HG03520 (cell line): ENCODE results near the gene SYCP1.
"Not testable (repeated sequence)": the region's sequence is repeated elsewhere in the genome, so short reads cannot be mapped to it uniquely, and the experiment has no call there.

Experiments used
- ATAC-seq: cut with Tn5 transposase; IDR thresholded peaks from one replicate; pipeline ENCODE4 v1.9.1; 2021; ENCODE audit warnings: mild to moderate bottlenecking, moderate library complexity; ENCODE audit not compliant: unreplicated experiment

Gene SYCP1

GRCh38 chr1:114956570-114956969, 101.9 kb downstream of the SYCP1 start:
- ATAC-seq: no peak

GRCh38 chr1:114959423-114959822, 104.8 kb downstream of the SYCP1 start:
- no peak for ATAC-seq

GRCh38 chr1:114976891-114977290, 122.2 kb downstream of the SYCP1 start:
- no peak for ATAC-seq

GRCh38 chr1:114979278-114979891, 124.7 kb downstream of the SYCP1 start:
- ATAC-seq: no peak

- no peak for ATAC-seq
Observed at GRCh38 chr1:114982251-114982650, 127.6 kb downstream of the SYCP1 start.

- no peak for ATAC-seq
Observed at GRCh38 chr1:114986286-114986685, 131.6 kb downstream of the SYCP1 start.

- no peak for ATAC-seq
Observed at GRCh38 chr1:114988095-114988494, 133.4 kb downstream of the SYCP1 start.

- no peak for ATAC-seq
Observed at GRCh38 chr1:114997510-114998289, 143.0 kb downstream of the SYCP1 start.

- no peak for ATAC-seq
Observed at GRCh38 chr1:115006191-115006590, 151.5 kb downstream of the SYCP1 start.

- ATAC-seq: no peak
Observed at GRCh38 chr1:115012006-115012405, 157.3 kb downstream of the SYCP1 start.

GRCh38 chr1:115012434-115012833, 157.8 kb downstream of the SYCP1 start:
- no peak for ATAC-seq

GRCh38 chr1:115013792-115014191, 159.1 kb downstream of the SYCP1 start:
- ATAC-seq: no peak

GRCh38 chr1:115019549-115019948, 164.9 kb downstream of the SYCP1 start:
- ATAC-seq: not testable (repeated sequence)

- ATAC-seq: no peak
Observed at GRCh38 chr1:115021145-115021544, 166.5 kb downstream of the SYCP1 start.

- ATAC-seq: no peak
Observed at GRCh38 chr1:115023593-115023992, 168.9 kb downstream of the SYCP1 start.

- no peak for ATAC-seq
Observed at GRCh38 chr1:115029526-115029925, 174.9 kb downstream of the SYCP1 start, which contains the start of gene TSHB. TSHB (plus strand) TSS chr1:115029826; CDS start chr1:115033363, 3,537 bp downstream.

- ATAC-seq: no peak
Observed at GRCh38 chr1:115031595-115031994, 176.9 kb downstream of the SYCP1 start.

- ATAC-seq: no peak
Observed at GRCh38 chr1:115035652-115036051, 181.0 kb downstream of the SYCP1 start.

GRCh38 chr1:115036814-115037507, 182.3 kb downstream of the SYCP1 start:
- no peak for ATAC-seq

- ATAC-seq: no peak
Observed at GRCh38 chr1:115040501-115040900, 185.8 kb downstream of the SYCP1 start.

- ATAC-seq: no peak
Observed at GRCh38 chr1:115041654-115042053, 187.0 kb downstream of the SYCP1 start.
